Measurements from ENCODE around the gene TMBIM1.
"Not testable (repeated sequence)": the region's sequence is repeated elsewhere in the genome, so short reads cannot be mapped to it uniquely, and the experiment has no call there.

The TMBIM1 gene

GRCh38 chr2:218278531-218279360 is 13.6 kb downstream of the TMBIM1 start:
- H3K27ac Mint-ChIP-seq, result peak overlapping the region; percentile 83 to 92
- no peak for ATAC-seq (replicated peaks)
- no peaks in the 10 kb centered on the region for H3K9me3 Mint-ChIP-seq
- H3K27me3 Mint-ChIP-seq, result no peaks in the 10 kb centered on the region
- DNase-seq, result no peak
- H3K4me3 Mint-ChIP-seq, result no peak overlapping the region
- H3K4me1 Mint-ChIP-seq (ENCODE audit: low read depth in 2 of 2), result peaks cover 29 to 33% of the 10 kb centered on the region in 2 donors
- H3K36me3 Mint-ChIP-seq (ENCODE audit: insufficient read depth), result peaks cover 62% of the 10 kb centered on the region

- DNase-seq, result no peak
- no peak overlapping the region for H3K4me3 Mint-ChIP-seq
- H3K9me3 Mint-ChIP-seq, result no peaks in the 10 kb centered on the region
- peaks cover 27 to 29% of the 10 kb centered on the region in 2 donors for H3K4me1 Mint-ChIP-seq (ENCODE audit: low read depth in 2 of 2)
- no peak for ATAC-seq (replicated peaks)
- H3K27ac Mint-ChIP-seq, result peak overlapping the region; percentile 64 to 83
- H3K36me3 Mint-ChIP-seq (ENCODE audit: insufficient read depth), result peaks cover 65% of the 10 kb centered on the region
- H3K27me3 Mint-ChIP-seq, result no peaks in the 10 kb centered on the region
Observed at GRCh38 chr2:218277921-218278320, 14.4 kb downstream of the TMBIM1 start.

- ATAC-seq (replicated peaks), result no peak
- Mint-ChIP-seq H3K4me1 (ENCODE audit: low read depth in 2 of 2) (peaks cover 29 to 34% of the 10 kb centered on the region in 2 donors), H3K27me3 (no peaks in the 10 kb centered on the region), H3K4me3 (no peak overlapping the region), H3K36me3 (ENCODE audit: insufficient read depth) (peaks cover 71% of the 10 kb centered on the region), H3K9me3 (no peaks in the 10 kb centered on the region), H3K27ac (peak overlapping the region; percentile 29 to 33)
- no peak for DNase-seq
Observed at GRCh38 chr2:218276986-218277755, 15.1 kb downstream of the TMBIM1 start.

GRCh38 chr2:218275371-218276072 is 16.8 kb downstream of the TMBIM1 start:
- no peak overlapping the region for H3K4me3 Mint-ChIP-seq
- peaks cover 67% of the 10 kb centered on the region for H3K36me3 Mint-ChIP-seq (ENCODE audit: insufficient read depth)
- H3K9me3 Mint-ChIP-seq, result no peaks in the 10 kb centered on the region
- no peak for ATAC-seq (replicated peaks)
- H3K27me3 Mint-ChIP-seq, result no peaks in the 10 kb centered on the region
- H3K27ac Mint-ChIP-seq, result peak overlapping the region in 1 of 2 donors; percentile 67
- peaks cover 45 to 50% of the 10 kb centered on the region in 2 donors for H3K4me1 Mint-ChIP-seq (ENCODE audit: low read depth in 2 of 2)
- DNase-seq, result no peak

- no peak overlapping the region for H3K4me3 Mint-ChIP-seq
- peak overlapping the region; percentile 66 to 67 for H3K27ac Mint-ChIP-seq
- ATAC-seq (replicated peaks) (no peak), DNase-seq (no peak)
- no peaks in the 10 kb centered on the region for H3K27me3 Mint-ChIP-seq
- H3K9me3 Mint-ChIP-seq, result no peaks in the 10 kb centered on the region
- peaks cover 43 to 45% of the 10 kb centered on the region in 2 donors for H3K4me1 Mint-ChIP-seq (ENCODE audit: low read depth in 2 of 2)
- H3K36me3 Mint-ChIP-seq (ENCODE audit: insufficient read depth), result peaks cover 68% of the 10 kb centered on the region
Observed at GRCh38 chr2:218274586-218274985, 17.7 kb downstream of the TMBIM1 start.

GRCh38 chr2:218273908-218274249 is 18.4 kb downstream of the TMBIM1 start:
- DNase-seq (no peak), ATAC-seq (replicated peaks) (no peak)
- Mint-ChIP-seq H3K36me3 (ENCODE audit: insufficient read depth) (peaks cover 71% of the 10 kb centered on the region), H3K27ac (no peak overlapping the region), H3K4me1 (ENCODE audit: low read depth in 2 of 2) (peaks cover 46 to 47% of the 10 kb centered on the region in 2 donors), H3K9me3 (no peaks in the 10 kb centered on the region), H3K27me3 (no peaks in the 10 kb centered on the region), H3K4me3 (no peak overlapping the region)

GRCh38 chr2:218273214-218273907 is 18.9 kb downstream of the TMBIM1 start:
- not testable (repeated sequence) for ATAC-seq (replicated peaks); H3K27me3 Mint-ChIP-seq; H3K4me3 Mint-ChIP-seq; H3K9me3 Mint-ChIP-seq; DNase-seq; H3K27ac Mint-ChIP-seq
- Mint-ChIP-seq H3K36me3 (ENCODE audit: insufficient read depth) (peaks cover 74% of the 10 kb centered on the region), H3K4me1 (ENCODE audit: low read depth in 2 of 2) (peaks cover 46 to 47% of the 10 kb centered on the region in 2 donors)

GRCh38 chr2:218272531-218273212 is 19.6 kb downstream of the TMBIM1 start:
- Mint-ChIP-seq H3K4me1 (ENCODE audit: low read depth in 2 of 2) (peaks cover 45 to 48% of the 10 kb centered on the region in 2 donors), H3K27ac (peak overlapping the region in 1 of 2 donors; percentile 84)

GRCh38 chr2:218271865-218272530 is 20.3 kb downstream of the TMBIM1 start:
- no peak for ATAC-seq (replicated peaks)
- peaks cover 49 to 52% of the 10 kb centered on the region in 2 donors for H3K4me1 Mint-ChIP-seq (ENCODE audit: low read depth in 2 of 2)
- no peaks in the 10 kb centered on the region for H3K27me3 Mint-ChIP-seq
- H3K9me3 Mint-ChIP-seq, result no peaks in the 10 kb centered on the region
- DNase-seq, result no peak
- peak overlapping the region in 1 of 2 donors; percentile 97 for H3K27ac Mint-ChIP-seq
- H3K36me3 Mint-ChIP-seq (ENCODE audit: insufficient read depth), result peaks cover 66% of the 10 kb centered on the region
- peak overlapping the region; percentile 81 to 95 for H3K4me3 Mint-ChIP-seq

More at GRCh38 chr2:218272531-218273212, 19.6 kb downstream of the TMBIM1 start:
- peak; percentile 16 for ATAC-seq (replicated peaks)
- DNase-seq, result peak; percentile 75 to 80 (median 77)
- Mint-ChIP-seq H3K4me3 (peak overlapping the region; percentile 4 to 41), H3K9me3 (no peaks in the 10 kb centered on the region), H3K36me3 (ENCODE audit: insufficient read depth) (peaks cover 73% of the 10 kb centered on the region), H3K27me3 (no peaks in the 10 kb centered on the region)

GRCh38 chr2:218271487-218271797 is 20.9 kb downstream of the TMBIM1 start:
- peak overlapping the region; percentile 81 to 95 for H3K4me3 Mint-ChIP-seq
- DNase-seq, result no peak
- no peak for ATAC-seq (replicated peaks)
- H3K9me3 Mint-ChIP-seq, result no peaks in the 10 kb centered on the region
- H3K36me3 Mint-ChIP-seq (ENCODE audit: insufficient read depth), result peaks cover 61% of the 10 kb centered on the region
- no peaks in the 10 kb centered on the region for H3K27me3 Mint-ChIP-seq
- H3K27ac Mint-ChIP-seq, result peak overlapping the region in 1 of 2 donors; percentile 97
- H3K4me1 Mint-ChIP-seq (ENCODE audit: low read depth in 2 of 2), result peaks cover 49 to 50% of the 10 kb centered on the region in 2 donors

GRCh38 chr2:218270721-218271486 is 21.4 kb downstream of the TMBIM1 start:
- H3K36me3 Mint-ChIP-seq (ENCODE audit: insufficient read depth), result peaks cover 57% of the 10 kb centered on the region
- H3K4me1 Mint-ChIP-seq (ENCODE audit: low read depth in 2 of 2), result peaks cover 50 to 53% of the 10 kb centered on the region in 2 donors
- peak overlapping the region; percentile 81 to 95 for H3K4me3 Mint-ChIP-seq
- no peaks in the 10 kb centered on the region for H3K27me3 Mint-ChIP-seq
- H3K9me3 Mint-ChIP-seq, result no peaks in the 10 kb centered on the region
- H3K27ac Mint-ChIP-seq, result peak overlapping the region; percentile 95 to 97
- no peak for DNase-seq
- ATAC-seq (replicated peaks), result no peak
